ENCODE measurements around the gene SRSF7.
"Not testable (repeated sequence)": the region's sequence is repeated elsewhere in the genome, so short reads cannot be mapped to it uniquely, and the experiment has no call there.

Gene SRSF7

GRCh38 chr2:38750891-38751595, at the start of gene SRSF7:
Gene SRSF7 (minus strand): TSS chr2:38751361. CDS start chr2:38751256, 105 bp downstream.
- peak; percentile 99 for DNase-seq

GRCh38 chr2:38797953-38798352, 46.8 kb upstream of the SRSF7 start:
- DNase-seq = no peak

- DNase-seq = peak; percentile 48
Measured at GRCh38 chr2:38797250-38797676, 46.1 kb upstream of the SRSF7 start.

- DNase-seq = not testable (repeated sequence)
Measured at GRCh38 chr2:38795016-38795415, 43.9 kb upstream of the SRSF7 start.

- no peak for DNase-seq
Measured at GRCh38 chr2:38794235-38794946, 43.2 kb upstream of the SRSF7 start.

GRCh38 chr2:38793511-38793910, 42.4 kb upstream of the SRSF7 start:
- DNase-seq = no peak

- DNase-seq = no peak
Measured at GRCh38 chr2:38792751-38793150, 41.6 kb upstream of the SRSF7 start.

GRCh38 chr2:38792321-38792720, 41.2 kb upstream of the SRSF7 start:
- DNase-seq = not testable (repeated sequence)

- no peak for DNase-seq
Measured at GRCh38 chr2:38791744-38792143, 40.6 kb upstream of the SRSF7 start.

GRCh38 chr2:38789691-38790090, 38.5 kb upstream of the SRSF7 start:
- no peak for DNase-seq

- DNase-seq = no peak
Measured at GRCh38 chr2:38788306-38788705, 37.1 kb upstream of the SRSF7 start.

- DNase-seq = no peak
Measured at GRCh38 chr2:38783586-38783985, 32.4 kb upstream of the SRSF7 start.

GRCh38 chr2:38778687-38779082, 27.5 kb upstream of the SRSF7 start:
- DNase-seq = no peak

- no peak for DNase-seq
Measured at GRCh38 chr2:38776531-38776930, 25.4 kb upstream of the SRSF7 start.

GRCh38 chr2:38775921-38776225, 24.7 kb upstream of the SRSF7 start:
- no peak for DNase-seq

- DNase-seq = no peak
Measured at GRCh38 chr2:38775097-38775920, 24.1 kb upstream of the SRSF7 start.

GRCh38 chr2:38771632-38772031, 20.5 kb upstream of the SRSF7 start:
- peak; percentile 80 for DNase-seq

GRCh38 chr2:38765551-38765950, 14.4 kb upstream of the SRSF7 start:
- no peak for DNase-seq

GRCh38 chr2:38765149-38765548, 14.0 kb upstream of the SRSF7 start:
- DNase-seq = peak; percentile 85

GRCh38 chr2:38763728-38764127, 12.6 kb upstream of the SRSF7 start:
- DNase-seq = no peak

GRCh38 chr2:38763228-38763627, 12.1 kb upstream of the SRSF7 start:
- no peak for DNase-seq

GRCh38 chr2:38755891-38756290, 4.7 kb upstream of the SRSF7 start:
- not testable (repeated sequence) for DNase-seq

- no peak for DNase-seq
Measured at GRCh38 chr2:38754506-38754905, 3.3 kb upstream of the SRSF7 start.

- no peak for DNase-seq
Measured at GRCh38 chr2:38754049-38754448, 2.9 kb upstream of the SRSF7 start.

Measured in EL (cell line).